ENCODE measurements around the gene PBRM1. TPM values are rescaled to one million over a fixed set of nuclear protein-coding genes. Genes with fewer than 3 reads are reported as not detected.

Gene PBRM1
- total RNA-seq, 2 donors from 2014 or later: 73.4 to 78.5 TPM

GRCh38 chr3:52531860-52532516, 153.7 kb downstream of the PBRM1 start:
- Mint-ChIP-seq H3K27ac (peak overlapping the region; percentile 35), H3K36me3 (ENCODE audit: low read depth) (peaks cover 18% of the 10 kb centered on the region), H3K4me3 (peak overlapping the region; percentile 71), H3K4me1 (peaks cover 7% of the 10 kb centered on the region), H3K9me3 (no peaks in the 10 kb centered on the region), H3K27me3 (ENCODE audit: insufficient read depth) (no peaks in the 10 kb centered on the region)
- H3K4me1 ChIP-seq (ENCODE audit: control insufficient read depth, insufficient read depth, low read length): peaks cover 5% of the 10 kb centered on the region
- peaks cover 45% of the 10 kb centered on the region for H3K36me3 ChIP-seq (ENCODE audit: control insufficient read depth, insufficient read depth, low read length)
- DNase-seq: no peak
- no peaks in the 10 kb centered on the region for H3K27me3 ChIP-seq (ENCODE audit: control insufficient read depth, insufficient read depth, low read length, poor library complexity, severe bottlenecking)
- H3K4me3 ChIP-seq (ENCODE audit: low read length): peak overlapping the region; percentile 83
- 90% methylated on average over 13 to 14 of the region's 14 CpGs for WGBS, 2 experiments (ENCODE audit: insufficient coverage in 1 of 2, insufficient read length in 1 of 2)
- peak overlapping the region; percentile 75 for H3K9ac ChIP-seq (ENCODE audit: extremely low read depth, low read length, poor library complexity, severe bottlenecking)
- peak overlapping the region; percentile 88 for H3K27ac ChIP-seq (ENCODE audit: low read depth, low read length)
- no peaks in the 10 kb centered on the region for H3K9me3 ChIP-seq (ENCODE audit: control insufficient read depth, low read length)
- TF ChIP-seq, protein P1, sequence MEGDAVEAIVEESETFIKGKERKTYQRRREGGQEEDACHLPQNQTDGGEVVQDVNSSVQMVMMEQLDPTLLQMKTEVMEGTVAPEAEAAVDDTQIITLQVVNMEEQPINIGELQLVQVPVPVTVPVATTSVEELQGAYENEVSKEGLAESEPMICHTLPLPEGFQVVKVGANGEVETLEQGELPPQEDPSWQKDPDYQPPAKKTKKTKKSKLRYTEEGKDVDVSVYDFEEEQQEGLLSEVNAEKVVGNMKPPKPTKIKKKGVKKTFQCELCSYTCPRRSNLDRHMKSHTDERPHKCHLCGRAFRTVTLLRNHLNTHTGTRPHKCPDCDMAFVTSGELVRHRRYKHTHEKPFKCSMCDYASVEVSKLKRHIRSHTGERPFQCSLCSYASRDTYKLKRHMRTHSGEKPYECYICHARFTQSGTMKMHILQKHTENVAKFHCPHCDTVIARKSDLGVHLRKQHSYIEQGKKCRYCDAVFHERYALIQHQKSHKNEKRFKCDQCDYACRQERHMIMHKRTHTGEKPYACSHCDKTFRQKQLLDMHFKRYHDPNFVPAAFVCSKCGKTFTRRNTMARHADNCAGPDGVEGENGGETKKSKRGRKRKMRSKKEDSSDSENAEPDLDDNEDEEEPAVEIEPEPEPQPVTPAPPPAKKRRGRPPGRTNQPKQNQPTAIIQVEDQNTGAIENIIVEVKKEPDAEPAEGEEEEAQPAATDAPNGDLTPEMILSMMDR (conservative IDR thresholded peaks at IDR 0.05): no peak

DNA sequence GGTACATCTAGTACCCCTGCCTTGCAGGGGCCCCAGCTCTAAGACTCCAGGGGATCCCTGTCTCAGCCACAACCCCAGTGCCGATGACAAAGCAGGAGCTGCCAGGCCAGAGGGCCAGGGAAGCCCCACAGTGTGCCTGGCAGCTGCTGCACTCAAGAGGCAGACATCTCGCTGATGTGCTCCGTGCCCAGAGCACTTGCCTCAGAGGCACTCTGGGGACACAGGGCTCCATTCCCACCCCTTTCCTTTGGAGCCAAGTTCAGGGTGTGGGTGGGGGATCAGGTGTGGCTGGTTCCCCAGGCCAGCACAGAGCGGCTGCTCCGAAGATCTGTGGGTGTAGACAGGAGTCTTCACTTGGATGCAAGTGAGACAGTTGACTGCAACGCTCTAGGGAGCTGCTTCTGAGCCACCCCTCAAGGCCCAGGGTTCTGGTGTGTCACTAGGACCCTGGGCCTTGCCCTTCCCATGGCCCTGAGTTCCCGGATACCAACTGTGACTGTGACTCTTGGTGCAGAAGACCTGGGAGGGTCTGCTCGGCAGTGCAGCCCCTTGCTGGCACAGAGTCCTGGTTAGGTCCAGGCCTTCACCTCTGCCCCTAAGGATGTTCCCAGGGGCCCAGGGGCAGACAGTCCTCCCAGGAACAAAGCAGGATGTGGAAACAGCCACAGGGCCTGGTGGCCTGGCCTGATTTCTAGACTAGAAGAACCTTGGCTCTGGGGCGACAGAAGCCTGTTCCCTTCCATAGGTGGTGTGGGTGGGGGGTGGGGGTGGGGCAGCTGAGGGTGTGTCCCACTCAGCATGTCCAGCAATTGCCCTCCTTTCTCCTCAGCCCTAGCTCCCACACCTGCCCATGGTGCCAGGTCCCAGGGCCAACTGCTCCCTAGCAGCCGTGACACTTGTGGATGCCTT, 154.5 kb downstream of the PBRM1 start:
- TF ChIP-seq, protein P1 (conservative IDR thresholded peaks at IDR 0.05): no peak
- Mint-ChIP-seq H3K4me3 (peak overlapping the region; percentile 71), H3K27ac (no peak overlapping the region), H3K4me1 (peaks cover 7% of the 10 kb centered on the region), H3K36me3 (ENCODE audit: low read depth) (peaks cover 23% of the 10 kb centered on the region), H3K27me3 (ENCODE audit: insufficient read depth) (no peaks in the 10 kb centered on the region), H3K9me3 (no peaks in the 10 kb centered on the region)
- peak overlapping the region; percentile 83 for H3K4me3 ChIP-seq (ENCODE audit: low read length)
- H3K9ac ChIP-seq (ENCODE audit: extremely low read depth, low read length, poor library complexity, severe bottlenecking): peak overlapping the region; percentile 75
- no peaks in the 10 kb centered on the region for H3K9me3 ChIP-seq (ENCODE audit: control insufficient read depth, low read length)
- peaks cover 5% of the 10 kb centered on the region for H3K4me1 ChIP-seq (ENCODE audit: control insufficient read depth, insufficient read depth, low read length)
- 94 to 97% methylated on average over 7 to 10 of the region's 10 CpGs for WGBS, 2 experiments (ENCODE audit: insufficient coverage in 1 of 2, insufficient read length in 1 of 2)
- no peaks in the 10 kb centered on the region for H3K27me3 ChIP-seq (ENCODE audit: control insufficient read depth, insufficient read depth, low read length, poor library complexity, severe bottlenecking)
- no peak overlapping the region for H3K27ac ChIP-seq (ENCODE audit: low read depth, low read length)
- H3K36me3 ChIP-seq (ENCODE audit: control insufficient read depth, insufficient read depth, low read length): peaks cover 53% of the 10 kb centered on the region
- no peak for DNase-seq

DNA sequence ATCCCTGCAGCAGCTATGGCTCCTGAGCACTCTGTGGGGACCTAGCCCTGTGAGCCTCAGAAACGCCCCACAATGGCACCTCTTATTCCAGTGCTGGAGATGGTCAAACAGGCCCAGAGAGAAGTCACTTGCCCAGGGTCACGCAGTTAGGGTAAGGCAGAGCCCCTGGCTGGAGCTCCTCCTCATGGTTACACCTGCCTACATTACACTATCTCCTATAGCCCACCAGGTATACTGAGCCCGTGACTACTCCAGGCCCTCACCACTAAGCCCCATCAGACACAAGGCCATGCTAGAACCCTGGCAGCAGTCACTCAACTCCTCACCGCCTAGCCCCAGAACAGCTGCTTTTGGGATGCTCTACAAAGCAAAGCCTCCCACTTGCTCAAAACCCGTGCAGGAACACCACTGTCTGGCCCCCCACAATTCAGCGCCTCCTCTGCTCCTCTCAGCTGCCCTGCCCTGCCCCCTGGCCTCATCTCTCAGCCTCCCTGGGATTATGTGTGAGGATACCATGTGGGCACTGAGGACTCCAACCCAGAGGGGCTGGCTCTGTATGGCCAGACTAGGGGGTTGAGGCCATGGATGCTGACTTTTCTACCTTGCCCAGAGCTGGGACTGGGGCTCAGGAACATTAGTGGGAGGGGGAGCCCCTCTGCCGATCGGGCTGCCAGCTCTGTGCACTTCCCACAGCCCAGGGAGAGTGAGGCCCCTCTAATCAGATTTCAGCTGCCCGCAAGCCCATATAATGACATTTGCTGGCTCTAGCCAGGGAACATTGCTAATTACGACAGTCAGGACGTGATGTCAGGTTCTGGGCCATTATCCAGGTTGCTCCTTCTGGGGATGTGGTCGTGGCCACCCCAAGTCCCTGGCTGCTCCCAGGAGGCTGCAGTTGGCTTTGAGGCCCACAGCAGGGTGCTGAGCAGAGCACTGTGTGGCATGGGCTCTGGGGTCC, 156.1 kb downstream of the PBRM1 start:
- Histone ChIP-seq H3K9ac (ENCODE audit: extremely low read depth, low read length, poor library complexity, severe bottlenecking) (no peak overlapping the region), H3K4me3 (ENCODE audit: low read length) (no peak overlapping the region), H3K4me1 (ENCODE audit: control insufficient read depth, insufficient read depth, low read length) (peaks cover 5% of the 10 kb centered on the region), H3K9me3 (ENCODE audit: control insufficient read depth, low read length) (no peaks in the 10 kb centered on the region), H3K27me3 (ENCODE audit: control insufficient read depth, insufficient read depth, low read length, poor library complexity, severe bottlenecking) (no peaks in the 10 kb centered on the region), H3K27ac (ENCODE audit: low read depth, low read length) (no peak overlapping the region), H3K36me3 (ENCODE audit: control insufficient read depth, insufficient read depth, low read length) (peaks cover 64% of the 10 kb centered on the region)
- Mint-ChIP-seq H3K27me3 (ENCODE audit: insufficient read depth) (no peaks in the 10 kb centered on the region), H3K4me1 (peaks cover 3% of the 10 kb centered on the region), H3K4me3 (no peak overlapping the region), H3K36me3 (ENCODE audit: low read depth) (peaks cover 24% of the 10 kb centered on the region), H3K9me3 (no peaks in the 10 kb centered on the region), H3K27ac (peak overlapping the region; percentile 61)
- TF ChIP-seq, protein P1 (conservative IDR thresholded peaks at IDR 0.05): no peak
- 89 to 91% methylated on average over 11 to 12 of the region's 12 CpGs for WGBS, 2 experiments (ENCODE audit: insufficient coverage in 1 of 2, insufficient read length in 1 of 2)
- DNase-seq: peak; percentile 31

All from endodermal cell (in vitro differentiated cells).